Fibroblast of the aortic adventitia (primary cell): ENCODE results near the gene NPHP4. TPM values are rescaled to one million over a fixed set of nuclear protein-coding genes. Genes with fewer than 3 reads are reported as not detected.

Experiments used
- DNase-seq: peaks from one replicate; pipeline ENCODE4 v3.0.0-alpha.2; 2010; ENCODE audit warnings: low read depth
- H3K4me3 ChIP-seq: 2 replicates; pipeline ENCODE4 v1.5.1; 2011; ENCODE audit warnings: low read depth, mild to moderate bottlenecking, control low read depth, low read length, moderate library complexity
- total RNA-seq: library from RNA; depleted of rRNA; stranded (reverse); fragments of >200 nt; gene quantifications from 2 replicates; pipeline ENCODE4 v1.2.3, GENCODE V29; 2012; ENCODE audit warnings: low replicate concordance
- TF ChIP-seq, protein P1 (sequence below): IDR thresholded peaks from 2 replicates; pipeline ENCODE4 v1.5.1; 2011; ENCODE audit warnings: mild to moderate bottlenecking, low read length, control low read depth, inconsistent platforms; ENCODE audit not compliant: insufficient read depth

NPHP4 gene
- total RNA-seq, 1 donor = 6.9 TPM

DNA sequence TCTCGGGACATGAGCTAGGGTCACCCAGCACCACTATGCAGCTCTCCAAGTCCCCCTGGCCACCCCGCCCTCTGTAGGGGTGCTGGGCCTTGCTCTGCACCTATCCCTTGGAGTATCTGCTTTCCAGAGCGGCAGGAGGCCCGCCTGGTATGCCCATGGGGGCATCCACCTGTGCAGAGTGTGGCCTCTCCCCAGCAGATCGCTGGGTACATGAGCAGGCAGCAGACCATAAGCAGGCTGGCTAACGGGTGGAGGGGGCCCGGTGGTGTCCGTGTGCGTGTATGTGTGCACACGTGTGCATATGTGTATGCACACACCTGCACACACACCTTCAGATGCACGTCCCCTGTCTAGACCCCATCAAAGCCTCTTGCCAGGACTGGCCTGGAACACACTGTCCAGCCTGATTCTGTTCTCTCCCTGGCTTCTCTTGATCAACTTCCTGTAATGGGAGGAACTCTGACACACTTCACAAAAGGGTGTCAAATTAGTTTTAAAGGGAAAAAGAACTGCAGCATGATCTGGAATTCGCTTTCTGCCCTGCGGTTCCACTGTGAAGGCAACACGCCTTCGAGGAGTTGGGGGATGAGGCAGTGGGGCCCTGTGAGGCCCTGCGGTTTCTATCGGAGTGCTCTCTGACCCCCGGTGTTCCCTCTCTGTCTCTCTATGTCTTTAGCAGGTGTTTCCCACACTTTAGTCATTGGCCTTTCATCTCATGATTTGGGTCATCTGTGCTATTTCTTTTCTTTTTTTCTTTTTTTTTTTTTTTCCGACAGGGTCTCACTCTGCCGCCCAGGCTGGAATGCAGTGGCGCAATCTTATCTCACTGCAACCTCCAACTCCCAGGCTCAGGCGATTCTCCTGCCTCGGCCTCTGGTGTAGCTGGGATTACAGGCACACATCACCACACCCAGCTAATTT, 17.2 kb upstream of the NPHP4 start:
- no peak for DNase-seq
- TF ChIP-seq, protein P1, sequence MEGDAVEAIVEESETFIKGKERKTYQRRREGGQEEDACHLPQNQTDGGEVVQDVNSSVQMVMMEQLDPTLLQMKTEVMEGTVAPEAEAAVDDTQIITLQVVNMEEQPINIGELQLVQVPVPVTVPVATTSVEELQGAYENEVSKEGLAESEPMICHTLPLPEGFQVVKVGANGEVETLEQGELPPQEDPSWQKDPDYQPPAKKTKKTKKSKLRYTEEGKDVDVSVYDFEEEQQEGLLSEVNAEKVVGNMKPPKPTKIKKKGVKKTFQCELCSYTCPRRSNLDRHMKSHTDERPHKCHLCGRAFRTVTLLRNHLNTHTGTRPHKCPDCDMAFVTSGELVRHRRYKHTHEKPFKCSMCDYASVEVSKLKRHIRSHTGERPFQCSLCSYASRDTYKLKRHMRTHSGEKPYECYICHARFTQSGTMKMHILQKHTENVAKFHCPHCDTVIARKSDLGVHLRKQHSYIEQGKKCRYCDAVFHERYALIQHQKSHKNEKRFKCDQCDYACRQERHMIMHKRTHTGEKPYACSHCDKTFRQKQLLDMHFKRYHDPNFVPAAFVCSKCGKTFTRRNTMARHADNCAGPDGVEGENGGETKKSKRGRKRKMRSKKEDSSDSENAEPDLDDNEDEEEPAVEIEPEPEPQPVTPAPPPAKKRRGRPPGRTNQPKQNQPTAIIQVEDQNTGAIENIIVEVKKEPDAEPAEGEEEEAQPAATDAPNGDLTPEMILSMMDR = no peak

DNA sequence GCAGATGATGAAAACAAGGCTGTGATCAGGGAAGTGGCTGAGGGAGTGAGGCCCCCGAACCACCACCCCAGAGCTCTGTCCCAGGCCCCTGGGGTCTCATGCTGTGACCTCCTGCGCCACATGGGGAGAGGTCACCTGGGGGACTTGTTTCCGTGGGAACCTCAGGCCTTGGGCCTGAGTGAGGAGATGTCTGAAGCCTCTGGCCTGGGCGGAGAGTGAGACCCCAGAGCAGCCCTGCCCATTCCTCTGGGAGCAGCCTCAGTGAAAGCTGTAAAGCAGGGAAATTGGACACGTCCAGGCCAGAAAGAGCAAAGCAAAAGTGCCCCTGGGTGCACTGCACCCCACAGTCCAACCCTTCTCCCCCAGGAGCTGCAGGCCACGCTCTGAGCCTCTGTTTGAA, 16.5 kb upstream of the NPHP4 start:
- no peak overlapping the region for H3K4me3 ChIP-seq
- TF ChIP-seq, protein P1 = no peak
- no peak for DNase-seq

More for the DNA sequence above, 17.2 kb upstream of the NPHP4 start:
- H3K4me3 ChIP-seq = no peak overlapping the region

DNA sequence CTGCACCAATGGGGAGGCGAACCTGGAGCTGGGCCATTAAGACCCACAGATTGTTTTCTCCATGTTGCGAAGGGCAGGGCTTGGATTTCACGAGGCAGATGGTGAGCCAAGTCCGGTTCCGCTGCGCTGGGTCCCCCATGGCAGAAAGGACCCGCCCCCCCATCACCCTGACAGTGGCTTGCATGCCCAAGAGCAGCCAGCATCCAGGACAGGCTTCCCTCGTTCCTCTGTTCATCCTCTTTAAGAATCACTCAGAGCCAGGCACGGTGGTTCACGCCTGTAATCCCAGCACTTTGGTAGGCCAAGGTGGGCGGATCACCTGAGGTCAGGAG, 15.8 kb upstream of the NPHP4 start:
- H3K4me3 ChIP-seq = no peak overlapping the region
- TF ChIP-seq, protein P1 = no peak
- no peak for DNase-seq

DNA sequence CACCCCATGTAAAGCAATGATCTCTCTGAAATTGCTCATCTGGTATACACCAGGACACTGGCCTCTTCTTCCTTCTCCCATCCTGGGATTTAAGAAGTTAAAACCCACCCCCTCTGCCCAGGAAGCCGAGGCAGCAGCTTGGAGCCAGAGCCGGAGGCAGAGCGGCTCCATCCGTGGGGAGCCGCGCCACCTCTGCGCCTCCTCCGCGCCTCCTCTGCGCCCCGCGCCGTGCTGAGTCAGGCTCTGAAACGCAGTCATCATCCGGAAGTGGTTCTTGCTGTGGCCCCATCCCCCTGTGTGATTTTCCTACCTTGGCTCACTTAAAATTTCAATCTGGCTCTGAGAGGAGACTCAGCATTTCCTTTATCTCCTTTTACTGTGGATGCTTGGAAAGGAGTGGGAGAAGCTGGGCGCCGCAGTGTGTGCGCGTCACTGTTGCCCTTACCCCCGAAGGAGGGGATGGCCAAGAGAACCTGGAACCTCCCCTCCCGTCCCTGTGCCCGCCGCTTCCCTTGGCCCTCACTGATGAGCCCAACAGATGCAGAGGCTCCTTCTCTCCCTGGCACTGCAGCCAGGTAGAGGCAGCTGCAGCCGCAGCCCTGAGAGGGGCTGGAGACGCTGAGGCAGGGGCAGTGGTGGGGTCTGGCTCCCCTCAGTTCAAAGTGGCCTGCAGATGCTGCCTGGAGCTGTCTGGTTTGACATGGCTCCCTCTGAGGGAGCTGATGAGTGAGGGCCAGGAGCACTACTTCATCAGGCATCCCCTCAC, 15.3 kb upstream of the NPHP4 start:
- TF ChIP-seq, protein P1 = no peak
- peak; percentile 17 for DNase-seq
- H3K4me3 ChIP-seq = no peak overlapping the region

DNA sequence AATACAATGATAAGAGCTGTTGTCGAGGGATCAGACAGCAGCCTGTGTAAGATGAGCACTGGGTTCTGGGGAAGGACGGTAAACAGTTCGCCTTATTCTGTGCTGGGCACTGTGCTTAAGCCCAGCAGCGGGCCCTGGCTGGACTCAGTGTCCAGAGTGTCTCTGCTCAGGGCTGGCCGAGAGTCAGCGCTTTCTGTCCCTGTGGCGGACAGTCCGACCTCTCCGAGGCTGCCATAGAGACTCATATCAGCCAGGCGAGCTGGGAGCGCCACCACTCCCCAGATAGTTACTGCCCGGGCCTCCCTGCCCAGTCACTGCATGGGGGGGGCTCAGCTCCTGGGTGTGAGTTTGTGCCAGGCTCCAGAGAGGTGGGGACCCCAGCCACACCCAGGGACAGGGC, 14.7 kb upstream of the NPHP4 start:
- DNase-seq = no peak
- H3K4me3 ChIP-seq = no peak overlapping the region
- TF ChIP-seq, protein P1 = no peak

DNA sequence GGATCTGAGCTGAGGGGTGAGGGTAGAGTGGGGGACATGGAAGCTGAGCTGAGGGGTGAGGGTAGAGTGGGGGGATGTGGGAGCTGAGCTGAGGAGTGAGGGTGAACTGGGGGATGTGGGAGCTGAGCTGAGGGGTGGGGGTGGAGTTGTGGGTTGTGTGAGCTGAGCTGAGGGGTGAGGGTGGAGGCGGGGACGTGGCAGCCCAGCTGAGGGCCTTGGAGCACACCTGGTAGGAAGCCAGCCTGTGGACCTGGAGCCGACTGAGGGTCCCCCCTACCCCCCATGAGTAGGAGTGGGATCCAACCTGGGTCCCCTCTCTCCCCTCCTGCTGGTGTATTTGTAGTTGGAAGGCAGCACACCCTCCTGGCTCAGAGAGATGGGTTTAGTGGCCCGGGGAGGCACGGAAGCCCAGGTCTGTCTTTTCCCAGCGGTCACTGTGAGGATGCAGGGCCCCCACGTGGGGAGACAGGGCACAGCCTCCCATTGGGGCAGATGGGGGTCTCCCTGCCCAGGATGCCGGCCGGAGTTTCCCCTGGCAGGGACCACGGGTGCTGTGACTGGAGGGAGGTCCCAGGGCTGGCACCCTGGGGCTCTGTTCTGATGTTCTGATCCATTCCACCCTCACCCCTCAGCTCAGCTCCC, 13.2 kb upstream of the NPHP4 start:
- TF ChIP-seq, protein P1 = no peak
- no peak overlapping the region for H3K4me3 ChIP-seq
- DNase-seq = no peak
